ENCODE data around the gene TRMT2A. TPM values are rescaled to one million over a fixed set of nuclear protein-coding genes. Genes with fewer than 3 reads are reported as not detected.

Gene TRMT2A
- total RNA-seq, 1 donor from 2014 or later = 45.8 TPM

- H3K27me3 Mint-ChIP-seq (ENCODE audit: low read depth) = no peaks in the 10 kb centered on the region
- DNase-seq (ENCODE audit: low spot score) = no peak
- H3K27ac Mint-ChIP-seq (ENCODE audit: unreplicated experiment) = no peak overlapping the region
- peaks cover 16% of the 10 kb centered on the region for H3K36me3 Mint-ChIP-seq (ENCODE audit: low read depth)
- no peaks in the 10 kb centered on the region for H3K4me1 Mint-ChIP-seq (ENCODE audit: low read depth)
- H3K9me3 Mint-ChIP-seq (ENCODE audit: low read depth) = no peaks in the 10 kb centered on the region
- TF ChIP-seq, protein P1, sequence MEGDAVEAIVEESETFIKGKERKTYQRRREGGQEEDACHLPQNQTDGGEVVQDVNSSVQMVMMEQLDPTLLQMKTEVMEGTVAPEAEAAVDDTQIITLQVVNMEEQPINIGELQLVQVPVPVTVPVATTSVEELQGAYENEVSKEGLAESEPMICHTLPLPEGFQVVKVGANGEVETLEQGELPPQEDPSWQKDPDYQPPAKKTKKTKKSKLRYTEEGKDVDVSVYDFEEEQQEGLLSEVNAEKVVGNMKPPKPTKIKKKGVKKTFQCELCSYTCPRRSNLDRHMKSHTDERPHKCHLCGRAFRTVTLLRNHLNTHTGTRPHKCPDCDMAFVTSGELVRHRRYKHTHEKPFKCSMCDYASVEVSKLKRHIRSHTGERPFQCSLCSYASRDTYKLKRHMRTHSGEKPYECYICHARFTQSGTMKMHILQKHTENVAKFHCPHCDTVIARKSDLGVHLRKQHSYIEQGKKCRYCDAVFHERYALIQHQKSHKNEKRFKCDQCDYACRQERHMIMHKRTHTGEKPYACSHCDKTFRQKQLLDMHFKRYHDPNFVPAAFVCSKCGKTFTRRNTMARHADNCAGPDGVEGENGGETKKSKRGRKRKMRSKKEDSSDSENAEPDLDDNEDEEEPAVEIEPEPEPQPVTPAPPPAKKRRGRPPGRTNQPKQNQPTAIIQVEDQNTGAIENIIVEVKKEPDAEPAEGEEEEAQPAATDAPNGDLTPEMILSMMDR (IDR thresholded peaks at IDR 0.05) = no peak
- no peak overlapping the region for H3K4me3 Mint-ChIP-seq (ENCODE audit: unreplicated experiment)
Measured at GRCh38 chr22:20063271-20064139, 53.5 kb downstream of the TRMT2A start.

DNA sequence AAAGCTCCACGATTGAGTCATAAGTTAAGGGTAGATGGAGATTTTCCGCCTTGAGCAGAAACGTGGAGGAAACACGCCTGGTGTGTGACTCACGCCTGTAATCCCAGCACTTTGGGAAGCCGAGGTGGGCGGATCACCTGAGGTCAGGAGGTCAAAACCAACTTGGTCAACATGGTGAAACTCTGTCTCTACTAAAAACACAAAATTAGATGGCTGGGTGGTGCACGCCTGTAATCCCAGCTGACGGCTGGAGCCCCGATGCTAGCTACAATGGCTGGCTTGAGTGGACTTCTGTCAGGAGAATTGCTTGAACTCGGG, 54.3 kb downstream of the TRMT2A start:
- TF ChIP-seq, protein P1 (IDR thresholded peaks at IDR 0.05) = no peak
- H3K9me3 Mint-ChIP-seq (ENCODE audit: low read depth) = no peaks in the 10 kb centered on the region
- no peak overlapping the region for H3K4me3 Mint-ChIP-seq (ENCODE audit: unreplicated experiment)
- H3K36me3 Mint-ChIP-seq (ENCODE audit: low read depth) = peaks cover 20% of the 10 kb centered on the region
- no peaks in the 10 kb centered on the region for H3K27me3 Mint-ChIP-seq (ENCODE audit: low read depth)
- no peak for DNase-seq (ENCODE audit: low spot score)
- no peaks in the 10 kb centered on the region for H3K4me1 Mint-ChIP-seq (ENCODE audit: low read depth)
- no peak overlapping the region for H3K27ac Mint-ChIP-seq (ENCODE audit: unreplicated experiment)

GRCh38 chr22:20062043-20062765, 54.8 kb downstream of the TRMT2A start:
- H3K9me3 Mint-ChIP-seq (ENCODE audit: low read depth) = no peaks in the 10 kb centered on the region

More at GRCh38 chr22:20062043-20062765, 54.8 kb downstream of the TRMT2A start:
- no peak for DNase-seq (ENCODE audit: low spot score)
- no peaks in the 10 kb centered on the region for H3K4me1 Mint-ChIP-seq (ENCODE audit: low read depth)
- H3K27me3 Mint-ChIP-seq (ENCODE audit: low read depth) = no peaks in the 10 kb centered on the region
- peaks cover 20% of the 10 kb centered on the region for H3K36me3 Mint-ChIP-seq (ENCODE audit: low read depth)
- TF ChIP-seq, protein P1 (IDR thresholded peaks at IDR 0.05) = no peak
- no peak overlapping the region for H3K27ac Mint-ChIP-seq (ENCODE audit: unreplicated experiment)
- no peak overlapping the region for H3K4me3 Mint-ChIP-seq (ENCODE audit: unreplicated experiment)

Small RNAs within 50 kb of the gene (microRNA-seq; reads per million reads assigned to microRNA genes)
- not detected for gene MIR6816 (ENCODE audit: borderline number of aligned reads)

Other genes with a start within 250 kb of the TRMT2A start
- gene COMT, start 175.5 kb downstream of the TRMT2A start, total RNA-seq = 66.6 to 186 TPM (median 177 TPM) in 3 replicates
- gene TXNRD2, start 175.4 kb downstream of the TRMT2A start, total RNA-seq = 12.5 to 15.8 TPM (median 14.1 TPM) in 3 replicates
- gene ARVCF, start 100.4 kb downstream of the TRMT2A start, total RNA-seq = 15.2 to 24.2 TPM (median 21.5 TPM) in 3 replicates
- gene TANGO2, start 96.1 kb downstream of the TRMT2A start, total RNA-seq = 21.7 to 30.4 TPM (median 30.1 TPM) in 3 replicates
- 30.2 to 38.1 TPM (median 32.5 TPM) in 3 replicates for gene DGCR8, start 37.0 kb downstream of the TRMT2A start, total RNA-seq
- gene RANBP1, start 1.1 kb downstream of the TRMT2A start, total RNA-seq = 79.5 to 122 TPM (median 82.1 TPM) in 3 replicates
- gene ZDHHC8, start 14.6 kb upstream of the TRMT2A start, total RNA-seq = 94.2 to 100 TPM (median 95.2 TPM) in 3 replicates
- 0.36 to 5.4 TPM (median 5.3 TPM) in 3 replicates for gene CCDC188, start 33.8 kb upstream of the TRMT2A start, total RNA-seq
- 0.75 to 5.5 TPM (median 5.5 TPM) in 3 replicates for gene RTN4R, start 151.1 kb upstream of the TRMT2A start, total RNA-seq
- 45.7 to 52.6 TPM (median 47.2 TPM) in 3 replicates for gene DGCR6L, start 202.8 kb upstream of the TRMT2A start, total RNA-seq

Data from chondrocyte (in vitro differentiated cells).